Spleen (tissue), 7 donors: ENCODE measurements around the gene PTPN3.

Source experiments
- CTCF ChIP-seq, 11 experiments: fragments of 200-600 bp in 7 of 11; fragments of 450-650 bp in 4 of 11; sonication (generic) in 4 of 11; IDR thresholded peaks in 8 of 11; conservative IDR thresholded peaks in 3 of 11; 1 replicate in 7 of 11; 2 replicates in 4 of 11; pipeline versions ENCODE4 v1.4.0 to v1.8.0; 2016 to 2021; ENCODE audit warnings: antibody characterized with exemption in 11 of 11, inconsistent platforms in 4 of 11, mild to moderate bottlenecking in 1 of 11
- POLR2A ChIP-seq, 3 donors: fragments of 450-650 bp; IDR thresholded peaks; one replicate each; pipeline ENCODE4 v1.5.1; 2017; ENCODE audit warnings: antibody characterized with exemption in 3 of 3, mild to moderate bottlenecking in 1 of 3
- POLR2AphosphoS5 ChIP-seq, 3 donors: sonication (generic); formaldehyde crosslinking; IDR thresholded peaks; one replicate each; pipeline ENCODE4 v1.5.1; 2017; ENCODE audit warnings: antibody characterized with exemption in 3 of 3
- donor health status: DM: no; HTN: no; CAD: no; lungs with moderate emphysema.
- donor health status: DM: no; HTN: no; CAD: no.
- donor health status: DM: no; HTN: no; CAD: no.

DNA sequence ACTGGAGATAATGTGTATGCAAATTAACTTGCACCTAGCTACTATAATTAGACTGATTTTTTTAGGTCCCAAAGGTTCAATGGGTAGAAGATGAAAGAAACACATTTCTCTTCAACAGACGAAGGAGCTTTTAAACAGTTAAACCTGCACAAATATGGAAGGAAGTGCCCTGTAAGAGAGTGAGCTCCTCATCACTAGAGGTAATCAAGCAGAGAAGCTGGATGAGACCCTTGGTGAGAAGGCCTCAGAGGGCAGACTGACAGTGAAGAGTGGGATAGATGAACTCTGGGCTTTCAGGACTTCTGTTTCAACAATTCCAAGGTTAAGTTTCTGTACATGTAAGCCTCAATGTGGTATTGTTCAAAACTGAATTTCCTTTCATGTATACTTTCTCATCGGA is 23.2 kb downstream of the PTPN3 start:
- TF ChIP-seq CTCF (IDR thresholded peaks at IDR 0.05 in 8 of 11, conservative IDR thresholded peaks at IDR 0.05 in 3 of 11) (no peak), POLR2A (IDR thresholded peaks at IDR 0.05) (no peak), POLR2AphosphoS5 (IDR thresholded peaks at IDR 0.05) (no peak)
